PFSK-1 (cell line): ENCODE data around the gene KCNJ5.

Experiments used
- POLR2AphosphoS5 ChIP-seq: IDR thresholded peaks from 2 replicates; pipeline ENCODE4 v1.6.1; 2012; ENCODE audit warnings: low read depth, mild to moderate bottlenecking, control low read depth, low read length, moderate library complexity
- TF ChIP-seq, protein P1 (sequence below), 2 experiments: IDR thresholded peaks; 2 replicates each; pipeline versions ENCODE4 v1.6.1 to v1.8.0; 2011 to 2012; ENCODE audit warnings: low read depth in 2 of 2, low read length in 2 of 2, control low read depth in 1 of 2, inconsistent platforms in 1 of 2, mild to moderate bottlenecking in 1 of 2, moderate library complexity in 1 of 2; ENCODE audit not compliant: insufficient read depth in 1 of 2

GRCh38 chr11:128890543-128891368 lies at the start of gene KCNJ5:
- TF ChIP-seq, protein P1, sequence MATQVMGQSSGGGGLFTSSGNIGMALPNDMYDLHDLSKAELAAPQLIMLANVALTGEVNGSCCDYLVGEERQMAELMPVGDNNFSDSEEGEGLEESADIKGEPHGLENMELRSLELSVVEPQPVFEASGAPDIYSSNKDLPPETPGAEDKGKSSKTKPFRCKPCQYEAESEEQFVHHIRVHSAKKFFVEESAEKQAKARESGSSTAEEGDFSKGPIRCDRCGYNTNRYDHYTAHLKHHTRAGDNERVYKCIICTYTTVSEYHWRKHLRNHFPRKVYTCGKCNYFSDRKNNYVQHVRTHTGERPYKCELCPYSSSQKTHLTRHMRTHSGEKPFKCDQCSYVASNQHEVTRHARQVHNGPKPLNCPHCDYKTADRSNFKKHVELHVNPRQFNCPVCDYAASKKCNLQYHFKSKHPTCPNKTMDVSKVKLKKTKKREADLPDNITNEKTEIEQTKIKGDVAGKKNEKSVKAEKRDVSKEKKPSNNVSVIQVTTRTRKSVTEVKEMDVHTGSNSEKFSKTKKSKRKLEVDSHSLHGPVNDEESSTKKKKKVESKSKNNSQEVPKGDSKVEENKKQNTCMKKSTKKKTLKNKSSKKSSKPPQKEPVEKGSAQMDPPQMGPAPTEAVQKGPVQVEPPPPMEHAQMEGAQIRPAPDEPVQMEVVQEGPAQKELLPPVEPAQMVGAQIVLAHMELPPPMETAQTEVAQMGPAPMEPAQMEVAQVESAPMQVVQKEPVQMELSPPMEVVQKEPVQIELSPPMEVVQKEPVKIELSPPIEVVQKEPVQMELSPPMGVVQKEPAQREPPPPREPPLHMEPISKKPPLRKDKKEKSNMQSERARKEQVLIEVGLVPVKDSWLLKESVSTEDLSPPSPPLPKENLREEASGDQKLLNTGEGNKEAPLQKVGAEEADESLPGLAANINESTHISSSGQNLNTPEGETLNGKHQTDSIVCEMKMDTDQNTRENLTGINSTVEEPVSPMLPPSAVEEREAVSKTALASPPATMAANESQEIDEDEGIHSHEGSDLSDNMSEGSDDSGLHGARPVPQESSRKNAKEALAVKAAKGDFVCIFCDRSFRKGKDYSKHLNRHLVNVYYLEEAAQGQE (IDR thresholded peaks at IDR 0.05; ENCODE audit: insufficient read depth in 1 of 2, low read depth in 2 of 2, low read length in 2 of 2), result no peak
- no peak for TF ChIP-seq POLR2AphosphoS5
